ENCODE data around the gene SOCS1.
A peak's percentile ranks its signal among the peaks of the same experiment; 100 is the strongest.
"Not testable (repeated sequence)": the region's sequence is repeated elsewhere in the genome, so short reads cannot be mapped to it uniquely, and the experiment has no call there.

Gene SOCS1

DNA sequence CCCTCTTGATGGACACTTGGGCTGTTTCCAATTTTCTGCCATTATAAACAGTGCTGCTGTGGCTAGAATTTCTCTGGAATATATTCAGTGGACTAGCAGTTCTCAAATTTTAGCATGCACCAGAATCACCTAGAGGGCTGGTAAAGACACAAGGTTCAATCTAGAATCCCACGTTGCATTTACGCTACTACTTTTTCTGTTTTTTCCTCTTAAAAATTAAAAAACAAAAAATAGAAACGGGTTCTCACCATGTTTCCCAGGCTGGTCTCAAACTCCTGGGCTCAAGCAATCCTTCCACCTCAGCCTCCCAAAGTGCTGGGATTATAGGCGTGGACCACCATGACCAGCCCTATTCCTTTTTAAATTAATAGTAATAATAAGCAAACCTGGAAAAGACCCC, 39.7 kb upstream of the SOCS1 start:
- no peaks in the 10 kb centered on the region for H3K36me3 Mint-ChIP-seq (ENCODE audit: low read depth)
- H3K4me3 Mint-ChIP-seq, result no peak overlapping the region
- peaks cover 27% of the 10 kb centered on the region for H3K4me1 Mint-ChIP-seq (ENCODE audit: low read depth)
- H3K9me3 Mint-ChIP-seq, result no peaks in the 10 kb centered on the region
- peaks cover 44% of the 10 kb centered on the region for H3K27me3 Mint-ChIP-seq
- no peak overlapping the region for H3K27ac Mint-ChIP-seq
- intact Hi-C loops (cut with micrococcal nuclease), result loop anchor here (5.0 kb wide), 1 partner anchor 38 kb away; the partner anchor contains the start of gene SOCS1

- H3K36me3 Mint-ChIP-seq (ENCODE audit: low read depth), result no peaks in the 10 kb centered on the region
- no peak overlapping the region for H3K27ac Mint-ChIP-seq
- peaks cover 66% of the 10 kb centered on the region for H3K27me3 Mint-ChIP-seq
- H3K4me3 Mint-ChIP-seq, result no peak overlapping the region
- intact Hi-C loops (cut with micrococcal nuclease), result no loop called here
- no peaks in the 10 kb centered on the region for H3K9me3 Mint-ChIP-seq
- H3K4me1 Mint-ChIP-seq (ENCODE audit: low read depth), result peaks cover 27% of the 10 kb centered on the region
Observed at GRCh38 chr16:11292076-11292748, 36.2 kb upstream of the SOCS1 start.

DNA sequence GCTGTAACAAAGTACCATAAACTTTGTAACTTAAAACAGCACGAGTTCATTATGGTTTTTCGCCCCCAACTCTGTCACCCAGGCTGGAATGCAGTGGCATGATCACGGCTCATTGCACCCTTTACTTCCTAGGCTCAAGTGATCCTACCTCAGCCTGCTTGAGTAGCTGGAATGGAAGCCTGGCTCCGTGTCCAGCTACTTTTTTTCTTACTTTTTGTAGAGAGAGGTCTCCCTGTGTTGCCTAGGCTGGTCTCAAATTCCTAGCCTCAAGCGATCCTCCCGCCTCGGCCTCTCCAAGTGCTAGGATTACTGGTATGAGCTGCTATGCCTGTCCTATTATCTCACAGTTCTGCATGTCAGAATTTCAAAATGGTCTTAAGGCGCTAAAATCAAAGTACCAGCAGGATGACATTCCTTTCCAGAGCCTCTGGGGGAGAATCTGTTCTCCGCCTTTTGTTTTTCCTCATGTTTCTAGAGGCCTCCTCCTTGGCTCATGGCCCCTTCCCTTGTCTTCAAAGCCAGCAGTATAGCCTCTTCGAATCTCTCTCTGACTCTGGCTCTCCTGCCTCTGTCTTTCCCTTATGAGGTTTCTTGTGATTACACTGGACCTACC, 35.2 kb upstream of the SOCS1 start:
- Mint-ChIP-seq H3K9me3 (no peaks in the 10 kb centered on the region), H3K36me3 (ENCODE audit: low read depth) (no peaks in the 10 kb centered on the region), H3K27me3 (peaks cover 77% of the 10 kb centered on the region), H3K4me1 (ENCODE audit: low read depth) (peaks cover 21% of the 10 kb centered on the region), H3K27ac (no peak overlapping the region), H3K4me3 (no peak overlapping the region)
- intact Hi-C loops (cut with micrococcal nuclease), result no loop called here

DNA sequence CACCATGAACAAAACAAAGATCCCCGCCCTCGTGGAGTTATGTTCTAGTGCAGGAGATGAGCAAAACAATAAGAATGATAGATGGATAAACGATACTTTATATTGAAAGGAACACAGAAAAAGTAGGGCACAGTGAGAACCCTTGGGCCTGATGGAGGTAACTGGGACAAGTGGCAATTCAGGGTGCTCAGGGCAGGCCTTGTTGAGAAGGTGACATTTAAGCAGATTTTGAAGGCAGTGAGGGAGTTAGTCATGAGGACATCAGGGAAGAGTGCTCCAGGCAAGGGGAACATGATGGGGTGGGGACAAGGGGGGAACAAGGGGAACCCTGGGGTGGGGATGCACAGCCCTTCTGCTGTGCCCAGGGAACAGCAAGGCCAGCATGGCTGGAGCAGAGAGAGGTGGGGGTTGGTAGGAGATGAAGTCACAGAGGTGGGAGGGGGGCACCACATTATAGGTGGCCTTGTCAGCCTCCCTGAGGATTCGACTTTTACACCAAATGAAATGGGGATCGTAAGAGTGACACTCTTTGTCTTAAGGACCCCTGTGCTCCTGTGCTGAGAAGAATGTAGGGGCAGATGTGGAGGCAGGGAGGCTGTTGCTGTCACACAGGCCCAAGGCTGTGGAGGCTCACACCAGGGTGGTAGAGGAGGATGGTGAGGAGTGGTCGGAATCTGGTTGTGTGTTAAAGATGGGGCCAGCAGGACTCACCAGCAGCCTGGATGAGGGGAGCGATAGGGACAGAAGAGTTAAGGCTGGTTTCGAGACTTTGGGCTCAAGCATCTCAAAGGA, 34.3 kb upstream of the SOCS1 start:
- Mint-ChIP-seq H3K4me3 (no peak overlapping the region), H3K27me3 (peaks cover 81% of the 10 kb centered on the region), H3K27ac (peak overlapping the region; percentile 2), H3K4me1 (ENCODE audit: low read depth) (peaks cover 22% of the 10 kb centered on the region), H3K36me3 (ENCODE audit: low read depth) (no peaks in the 10 kb centered on the region), H3K9me3 (no peaks in the 10 kb centered on the region)
- intact Hi-C loops (cut with micrococcal nuclease), result no loop called here

DNA sequence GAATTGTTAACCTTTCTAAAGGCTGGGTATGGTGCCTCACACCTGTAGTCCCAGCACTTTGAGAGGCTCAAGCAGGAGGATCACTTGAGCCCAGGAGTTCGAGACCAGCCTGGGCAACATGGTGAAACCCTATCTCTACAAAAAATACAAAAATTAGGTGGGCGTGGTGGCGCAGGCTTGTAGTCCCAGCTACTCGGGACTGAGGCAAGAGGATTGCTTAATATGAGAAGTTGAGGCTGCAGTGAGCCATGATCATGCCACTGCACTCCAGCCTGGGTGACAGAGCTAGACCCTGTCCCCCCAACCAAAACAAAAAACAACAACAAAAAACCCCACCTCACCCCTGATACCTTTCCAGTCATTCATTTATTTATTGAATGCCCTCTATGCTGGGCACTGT, 33.7 kb upstream of the SOCS1 start:
- Mint-ChIP-seq H3K27me3 (peaks cover 79% of the 10 kb centered on the region), H3K4me1 (ENCODE audit: low read depth) (peaks cover 22% of the 10 kb centered on the region), H3K27ac (peak overlapping the region; percentile 2)
- intact Hi-C loops (cut with micrococcal nuclease); H3K4me3 Mint-ChIP-seq; H3K9me3 Mint-ChIP-seq; H3K36me3 Mint-ChIP-seq (ENCODE audit: low read depth): not testable (repeated sequence)

GRCh38 chr16:11289202-11289601, 33.2 kb upstream of the SOCS1 start:
- peaks cover 23% of the 10 kb centered on the region for H3K4me1 Mint-ChIP-seq (ENCODE audit: low read depth)
- intact Hi-C loops (cut with micrococcal nuclease), result no loop called here
- H3K9me3 Mint-ChIP-seq, result no peaks in the 10 kb centered on the region
- H3K36me3 Mint-ChIP-seq (ENCODE audit: low read depth), result no peaks in the 10 kb centered on the region
- no peak overlapping the region for H3K4me3 Mint-ChIP-seq
- no peak overlapping the region for H3K27ac Mint-ChIP-seq
- H3K27me3 Mint-ChIP-seq, result peaks cover 77% of the 10 kb centered on the region

GRCh38 chr16:11285842-11286241, 29.8 kb upstream of the SOCS1 start:
- Mint-ChIP-seq H3K9me3 (no peaks in the 10 kb centered on the region), H3K27me3 (peaks cover 64% of the 10 kb centered on the region), H3K4me3 (no peak overlapping the region), H3K36me3 (ENCODE audit: low read depth) (no peaks in the 10 kb centered on the region), H3K4me1 (ENCODE audit: low read depth) (peaks cover 30% of the 10 kb centered on the region), H3K27ac (no peak overlapping the region)
- intact Hi-C loops (cut with micrococcal nuclease), result no loop called here

- Mint-ChIP-seq H3K27ac (no peak overlapping the region), H3K4me1 (ENCODE audit: low read depth) (peaks cover 27% of the 10 kb centered on the region), H3K27me3 (peaks cover 55% of the 10 kb centered on the region), H3K9me3 (no peaks in the 10 kb centered on the region), H3K36me3 (ENCODE audit: low read depth) (no peaks in the 10 kb centered on the region), H3K4me3 (no peak overlapping the region)
- intact Hi-C loops (cut with micrococcal nuclease), result no loop called here
Observed at GRCh38 chr16:11283820-11284248, 27.8 kb upstream of the SOCS1 start.

DNA sequence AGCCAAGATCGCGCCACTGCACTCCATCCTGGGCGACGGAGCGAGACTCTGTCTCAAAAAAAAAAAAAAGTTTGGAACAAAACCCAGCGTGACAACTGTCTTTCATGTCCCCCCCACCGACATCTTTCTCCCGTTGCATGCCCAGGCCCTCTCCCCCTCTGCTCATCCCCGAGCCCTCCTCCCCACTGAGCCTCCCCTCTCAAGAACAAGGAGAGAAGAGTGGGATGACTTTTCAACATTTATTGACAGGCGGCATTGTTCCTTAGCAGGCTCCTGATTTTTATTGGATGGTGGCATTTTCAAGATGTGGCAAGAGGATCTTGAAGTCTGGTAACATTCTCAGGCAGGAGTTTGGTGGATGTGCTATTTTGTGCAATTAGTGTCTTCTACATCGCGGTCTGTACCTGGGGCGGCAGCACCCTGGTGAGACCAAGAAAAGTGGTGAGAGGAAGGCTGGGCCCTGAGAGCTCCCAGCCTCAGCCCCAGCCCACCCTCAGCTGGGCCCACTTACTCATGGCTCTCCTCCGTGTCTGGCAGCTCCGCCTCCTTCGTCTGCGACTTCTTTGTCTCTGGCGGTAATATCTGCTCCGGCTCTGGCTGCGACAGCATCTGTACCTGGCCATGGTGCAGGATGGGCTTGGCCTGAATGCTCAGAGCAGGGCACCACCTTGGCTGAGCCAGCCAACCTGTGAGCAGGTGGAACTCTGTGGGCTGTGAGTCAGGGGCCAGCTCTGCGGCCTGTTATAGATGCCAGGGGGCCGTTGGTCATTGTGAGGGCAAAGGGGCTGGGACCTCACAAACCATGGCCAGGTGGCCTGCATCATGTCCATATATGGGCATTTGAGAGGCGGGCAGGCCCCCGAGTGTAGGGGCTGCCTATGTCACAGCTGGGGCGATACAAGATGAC, 24.9 kb upstream of the SOCS1 start, which contains the start of gene PRM1:
TSS of gene PRM1 (minus strand) at position 715 of the 907 bp plus-strand sequence. CDS start at position 623, 92 bp downstream.
- Mint-ChIP-seq H3K9me3 (no peaks in the 10 kb centered on the region), H3K36me3 (ENCODE audit: low read depth) (no peaks in the 10 kb centered on the region), H3K4me1 (ENCODE audit: low read depth) (peaks cover 36% of the 10 kb centered on the region), H3K27ac (peak within 1 kb of the TSS; percentile 85), H3K27me3 (peaks cover 45% of the 10 kb centered on the region), H3K4me3 (no peak within 1 kb of the TSS)
- intact Hi-C loops (cut with micrococcal nuclease), result no loop called here

GRCh38 chr16:11278681-11279628, 23.0 kb upstream of the SOCS1 start:
- no peaks in the 10 kb centered on the region for H3K36me3 Mint-ChIP-seq (ENCODE audit: low read depth)
- intact Hi-C loops (cut with micrococcal nuclease), result no loop called here
- peaks cover 46% of the 10 kb centered on the region for H3K27me3 Mint-ChIP-seq
- no peaks in the 10 kb centered on the region for H3K9me3 Mint-ChIP-seq
- H3K4me3 Mint-ChIP-seq, result no peak overlapping the region
- H3K4me1 Mint-ChIP-seq (ENCODE audit: low read depth), result peaks cover 29% of the 10 kb centered on the region
- peak overlapping the region; percentile 85 for H3K27ac Mint-ChIP-seq

- H3K27me3 Mint-ChIP-seq, result peaks cover 48% of the 10 kb centered on the region
- no peak overlapping the region for H3K27ac Mint-ChIP-seq
- H3K4me3 Mint-ChIP-seq, result no peak overlapping the region
- H3K36me3 Mint-ChIP-seq (ENCODE audit: low read depth), result no peaks in the 10 kb centered on the region
- H3K4me1 Mint-ChIP-seq (ENCODE audit: low read depth), result peaks cover 36% of the 10 kb centered on the region
- H3K9me3 Mint-ChIP-seq, result no peaks in the 10 kb centered on the region
- intact Hi-C loops (cut with micrococcal nuclease), result no loop called here
Observed at GRCh38 chr16:11277607-11278337, 21.8 kb upstream of the SOCS1 start.

GRCh38 chr16:11276896-11277593, 21.0 kb upstream of the SOCS1 start:
- intact Hi-C loops (cut with micrococcal nuclease), result no loop called here
- Mint-ChIP-seq H3K27me3 (peaks cover 45% of the 10 kb centered on the region), H3K9me3 (no peaks in the 10 kb centered on the region), H3K27ac (no peak overlapping the region), H3K4me3 (no peak overlapping the region), H3K4me1 (ENCODE audit: low read depth) (peaks cover 43% of the 10 kb centered on the region), H3K36me3 (ENCODE audit: low read depth) (no peaks in the 10 kb centered on the region)

Data from dendritic cell treated with granulocyte-macrophage colony-stimulating factor and Interleukin-4, amounts not matched to agents 40 ng/mL and 50 ng/mL, for 4 days (primary cell).